GM19372 (cell line): ENCODE data around the gene TMEM203.

ENCODE experiments used
- ATAC-seq: cut with Tn5 transposase; IDR thresholded peaks from one replicate; pipeline ENCODE4 v1.9.1; 2021; ENCODE audit warnings: mild to moderate bottlenecking, low read depth, moderate library complexity; ENCODE audit not compliant: unreplicated experiment

Gene TMEM203

GRCh38 chr9:137230705-137231371 is 25.4 kb upstream of the TMEM203 start, which contains the start of gene SLC34A3:
Gene SLC34A3, plus strand, starts transcription at chr9:137230901. Its CDS starts 802 bp downstream, at chr9:137231703.
- no peak for ATAC-seq

DNA sequence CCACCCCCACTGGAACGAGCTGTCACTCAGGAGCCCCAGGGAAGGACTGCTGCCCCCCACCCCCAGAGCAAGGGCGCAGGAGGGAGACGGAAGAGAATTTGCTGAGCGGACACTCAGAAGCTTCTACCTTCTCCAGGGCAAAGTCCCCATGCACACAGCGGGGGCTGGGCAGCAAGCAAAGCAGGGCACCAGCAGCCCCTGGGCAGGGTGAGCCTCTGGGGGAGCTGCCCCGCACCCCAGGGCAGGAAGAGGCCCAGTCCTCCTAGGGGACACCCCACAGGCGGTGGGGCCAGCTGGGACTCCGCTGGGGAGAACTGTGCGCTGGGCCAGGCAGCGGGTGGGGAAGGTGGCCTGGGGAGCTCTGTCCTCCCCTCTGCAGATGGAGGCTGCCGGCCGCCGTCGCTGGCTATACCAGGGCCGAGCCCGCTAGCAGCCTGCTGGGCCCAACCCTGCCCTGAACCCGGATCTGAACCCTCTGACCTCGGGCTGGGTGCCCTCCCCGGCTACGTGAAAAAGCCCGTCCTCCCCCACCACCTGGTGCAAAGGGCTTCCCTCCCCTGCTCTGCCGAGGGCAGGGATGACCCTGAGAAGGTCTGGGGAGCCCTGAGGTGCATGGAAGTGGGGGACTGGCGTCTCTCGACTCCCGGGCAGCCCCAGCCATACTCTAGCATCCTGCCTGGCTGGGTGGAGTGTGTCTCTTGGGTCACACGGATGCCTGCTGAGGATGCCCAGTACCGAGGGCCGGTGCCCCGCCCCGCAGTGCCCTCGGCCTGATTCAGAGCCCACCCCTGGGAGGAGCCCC is 24.7 kb upstream of the TMEM203 start:
- no peak for ATAC-seq

- ATAC-seq: no peak
Measured at GRCh38 chr9:137228968-137229896, 23.8 kb upstream of the TMEM203 start.

DNA sequence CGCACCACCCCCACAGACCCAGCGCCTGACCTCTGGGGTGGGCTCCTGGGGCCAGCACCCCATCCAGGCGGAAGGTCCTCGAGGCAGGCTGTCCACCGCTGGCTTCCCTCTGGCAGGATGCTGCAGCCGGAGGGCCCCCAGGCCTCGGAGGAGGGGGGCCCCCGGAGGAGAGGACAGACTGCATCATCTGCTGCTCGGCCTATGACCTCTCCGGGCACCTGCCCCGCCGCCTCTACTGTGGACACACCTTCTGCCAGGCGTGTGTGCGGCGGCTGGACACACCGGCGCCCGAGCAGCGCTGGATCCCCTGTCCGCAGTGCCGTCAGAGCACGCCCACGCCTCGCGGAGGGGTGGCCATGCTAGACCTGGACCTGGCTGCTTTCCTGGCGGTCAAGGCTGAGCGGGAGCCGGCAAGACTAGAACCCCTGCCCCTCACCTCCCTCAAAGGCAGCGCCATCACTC is 23.1 kb upstream of the TMEM203 start:
- no peak for ATAC-seq

GRCh38 chr9:137227853-137228505 is 22.5 kb upstream of the TMEM203 start:
- ATAC-seq: no peak

- no peak for ATAC-seq
Measured at GRCh38 chr9:137227054-137227852, 21.8 kb upstream of the TMEM203 start, which contains the start of gene RNF224. Gene RNF224, plus strand, starts transcription at chr9:137227502. Its CDS starts 834 bp downstream, at chr9:137228336.

GRCh38 chr9:137226338-137227053 is 21.0 kb upstream of the TMEM203 start:
- no peak for ATAC-seq

DNA sequence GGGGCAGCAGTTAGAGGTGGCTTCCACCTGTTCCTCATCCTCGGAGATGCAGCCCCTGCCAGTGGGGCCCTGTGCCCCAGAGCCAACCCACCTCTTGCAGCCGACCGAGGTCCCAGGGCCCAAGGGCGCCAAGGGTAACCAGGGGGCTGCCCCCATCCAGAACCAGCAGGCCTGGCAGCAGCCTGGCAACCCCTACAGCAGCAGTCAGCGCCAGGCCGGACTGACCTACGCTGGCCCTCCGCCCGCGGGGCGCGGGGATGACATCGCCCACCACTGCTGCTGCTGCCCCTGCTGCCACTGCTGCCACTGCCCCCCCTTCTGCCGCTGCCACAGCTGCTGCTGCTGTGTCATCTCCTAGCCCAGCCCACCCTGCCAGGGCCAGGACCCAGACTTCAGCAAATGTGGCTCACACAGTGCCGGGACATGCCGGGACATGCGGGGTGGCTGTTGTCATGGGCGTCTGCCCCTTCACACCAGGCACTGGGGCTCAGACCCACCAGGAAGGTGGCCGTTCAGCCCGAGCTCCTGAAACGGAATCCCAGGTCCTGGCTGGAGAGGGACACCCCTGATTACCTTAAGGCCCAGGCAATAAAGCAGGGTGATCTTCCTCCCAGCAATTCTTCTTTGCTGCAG is 20.4 kb upstream of the TMEM203 start:
- no peak for ATAC-seq

DNA sequence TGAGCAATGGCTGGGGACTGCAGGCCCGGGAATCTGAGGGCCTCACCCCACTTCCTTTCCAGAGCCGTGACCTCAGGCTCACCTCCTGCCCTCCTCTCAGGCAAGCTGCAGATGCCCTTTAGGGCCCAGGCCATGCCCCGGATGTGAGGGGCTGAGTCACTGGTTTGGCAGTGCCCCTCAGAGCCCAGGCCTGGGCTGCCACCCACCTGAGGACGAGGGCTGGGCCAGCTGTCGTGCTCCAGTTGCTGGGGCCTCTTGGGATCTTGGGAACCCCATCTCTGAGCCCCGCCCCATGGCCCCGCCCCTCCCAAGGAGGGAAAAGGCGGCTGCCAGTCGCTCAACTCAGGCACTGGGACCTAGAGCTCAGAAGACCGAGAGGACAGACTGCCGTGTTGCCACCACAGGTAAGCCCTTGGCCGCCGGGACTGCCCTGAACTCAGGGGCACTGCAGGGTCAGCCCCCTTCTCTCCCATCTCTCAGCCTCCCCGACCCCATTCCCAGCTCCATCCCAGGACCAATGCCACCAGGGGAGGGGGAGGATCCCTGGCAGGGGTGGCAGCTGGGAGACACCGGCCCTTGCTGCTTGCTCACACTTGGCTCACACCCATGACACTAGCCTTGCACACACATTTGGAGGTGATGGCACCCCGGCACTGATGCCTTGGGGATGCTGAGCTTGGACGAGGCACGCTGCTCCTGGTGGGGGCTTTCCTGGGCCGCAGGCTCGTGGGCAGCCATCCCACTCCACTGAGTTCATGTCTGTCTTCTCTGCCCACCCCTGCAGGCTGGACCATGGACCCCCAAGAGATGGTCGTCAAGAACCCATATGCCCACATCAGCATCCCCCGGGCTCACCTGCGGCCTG is 19.6 kb upstream of the TMEM203 start, which contains the start of gene CYSRT1:
Gene CYSRT1, plus strand, starts transcription at position 345 of the 865 bp plus-strand sequence. Its CDS starts 448 bp downstream, at position 793.
- ATAC-seq: no peak

DNA sequence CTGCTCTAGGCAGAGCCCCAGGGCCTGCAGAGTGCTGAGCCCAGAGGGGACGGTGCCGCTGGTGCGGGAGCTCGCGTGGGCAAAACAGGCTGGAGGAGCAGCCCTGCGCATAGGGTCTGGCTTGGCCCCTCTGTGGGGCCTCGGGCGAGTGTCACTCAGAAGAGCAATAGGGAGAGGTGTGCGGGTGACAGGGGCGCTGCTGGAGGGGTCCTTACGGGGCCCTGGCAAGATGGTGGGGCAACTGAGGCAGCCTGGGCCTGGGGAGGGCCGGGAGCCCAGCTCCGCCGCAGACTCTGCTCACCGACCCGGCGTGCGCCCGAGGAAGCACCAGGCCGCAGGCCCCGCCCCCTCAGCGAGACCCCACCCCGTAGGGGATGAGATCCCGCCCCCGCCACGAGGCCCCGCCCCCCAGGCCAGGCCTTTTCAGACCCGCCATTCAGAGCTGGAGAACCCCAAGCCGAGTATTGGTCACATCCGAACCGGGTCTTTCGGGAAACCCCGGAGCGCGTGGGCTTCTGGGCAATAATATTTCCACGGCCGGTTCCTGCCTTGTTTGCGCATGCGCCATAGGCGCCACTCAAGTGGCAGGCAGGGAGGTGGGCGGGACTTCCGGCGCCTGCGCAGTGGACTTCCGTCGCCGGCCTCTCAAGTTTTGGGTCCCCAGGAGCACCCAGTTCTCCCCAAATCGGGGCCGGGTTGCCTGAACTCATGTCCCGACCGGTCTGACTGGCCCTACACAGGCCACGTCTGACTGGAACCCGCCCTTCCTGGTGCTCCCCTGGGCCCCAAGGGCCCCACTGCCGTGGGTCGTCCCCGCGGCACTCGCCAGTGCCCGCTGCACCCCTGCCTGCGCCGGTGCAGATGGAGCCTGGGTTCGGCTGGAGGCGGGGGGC is 17.9 kb upstream of the TMEM203 start:
- peak; percentile 75 for ATAC-seq

- ATAC-seq: no peak
Measured at GRCh38 chr9:137222190-137223077, 17.0 kb upstream of the TMEM203 start, which contains the start of gene RNF208. Gene RNF208, minus strand, starts transcription at chr9:137222240. Its CDS starts 1,028 bp downstream, at chr9:137221212.

DNA sequence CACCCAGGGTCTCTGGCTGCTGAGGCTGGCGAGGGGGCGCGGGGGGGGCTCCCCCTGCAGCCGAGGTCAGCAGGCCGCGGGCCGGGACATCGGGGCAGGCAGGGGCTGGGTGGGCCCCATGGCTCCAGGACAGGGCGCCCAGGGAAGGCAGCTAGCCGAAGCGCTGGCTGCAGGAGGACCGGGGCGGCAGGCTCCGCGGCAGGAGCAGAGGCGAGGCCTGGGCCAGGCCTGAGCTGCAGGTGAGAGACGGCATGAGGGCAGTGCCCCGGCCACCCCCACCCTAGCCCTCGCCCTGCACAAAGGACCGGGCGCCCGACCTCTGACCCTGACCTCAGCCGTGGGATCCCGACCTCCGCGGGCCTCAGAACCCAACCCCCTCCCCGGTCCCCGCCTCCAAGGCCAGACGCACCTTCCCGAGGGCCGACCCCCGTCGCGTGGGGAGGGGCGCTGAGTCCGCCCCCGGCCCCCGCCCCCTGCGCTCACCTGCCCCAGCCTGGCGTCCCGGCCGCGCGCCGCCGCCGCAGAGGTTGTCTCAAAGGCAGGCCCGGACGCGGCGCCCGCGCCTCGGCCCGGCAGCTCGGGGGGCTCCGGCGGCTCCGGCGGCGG is 16.2 kb upstream of the TMEM203 start:
- ATAC-seq: no peak

- ATAC-seq: no peak
Measured at GRCh38 chr9:137221095-137221505, 15.7 kb upstream of the TMEM203 start.

DNA sequence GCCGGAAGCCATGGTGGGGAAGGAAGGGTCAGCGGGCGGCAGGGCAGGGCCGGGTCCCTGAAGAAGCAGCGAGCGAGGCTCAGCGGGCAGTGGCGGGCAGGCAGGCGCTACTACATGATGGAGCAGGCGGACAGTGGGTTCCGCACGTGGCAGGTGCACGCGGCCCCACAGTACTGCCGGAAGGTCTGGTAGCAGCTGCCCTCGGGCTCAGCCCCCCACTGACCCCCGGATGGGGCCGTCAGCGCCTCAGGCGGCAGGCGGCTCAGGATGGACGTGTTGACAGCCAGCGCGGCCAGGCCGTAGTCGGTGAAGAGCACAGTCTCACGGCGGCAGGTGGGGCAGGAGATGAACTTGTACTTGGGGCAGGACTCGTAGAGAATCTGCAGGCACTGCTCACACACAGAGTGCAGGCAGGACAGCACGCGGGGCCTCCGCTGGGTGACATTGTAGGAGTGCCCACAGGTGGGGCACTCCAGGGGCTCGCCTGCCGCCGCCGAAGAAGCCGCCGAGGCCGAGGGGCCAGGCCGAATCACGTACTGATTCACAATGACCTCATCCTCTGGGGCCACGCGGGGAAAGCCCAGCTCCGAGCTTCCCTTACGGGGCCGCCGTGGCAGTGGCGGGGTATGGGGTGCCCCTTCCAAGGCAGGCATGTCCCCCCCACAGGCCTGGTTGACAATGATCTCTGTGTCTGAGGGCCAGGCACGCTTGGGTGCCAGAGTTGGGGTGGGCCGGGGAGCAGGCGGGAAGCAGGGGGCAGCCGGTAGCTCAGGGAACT is 15.1 kb upstream of the TMEM203 start:
- ATAC-seq: no peak
